Measurements from ENCODE around the gene NPHP4. TPM values are rescaled to one million over a fixed set of nuclear protein-coding genes. Genes with fewer than 3 reads are reported as not detected.

Gene NPHP4
- total RNA-seq, 1 donor from 2014 or later = 33.2 TPM

DNA sequence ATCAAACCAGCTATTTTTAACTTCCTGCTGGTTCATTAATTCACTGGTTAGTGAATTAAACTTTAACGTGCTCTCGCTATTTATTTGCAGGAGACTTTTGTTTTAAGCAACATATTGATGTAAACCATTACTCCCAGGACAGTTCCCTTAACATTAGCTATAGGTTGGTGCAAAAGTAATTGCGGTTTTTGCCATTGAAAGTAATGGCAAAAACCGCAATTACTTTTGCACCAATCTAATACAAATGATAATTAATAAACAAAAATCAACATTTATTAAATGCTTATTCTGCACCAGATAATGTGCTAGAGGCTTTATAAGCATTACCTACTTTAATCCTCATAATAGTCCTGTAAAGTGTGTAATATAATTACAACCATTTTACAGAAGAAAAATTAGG lies 176.5 kb downstream of the NPHP4 start:
- Mint-ChIP-seq H3K27me3 (ENCODE audit: low read depth) (peaks cover 23% of the 10 kb centered on the region), H3K9me3 (peaks cover 8% of the 10 kb centered on the region), H3K4me1 (no peaks in the 10 kb centered on the region), H3K4me3 (no peak overlapping the region), H3K36me3 (ENCODE audit: low read depth) (peaks cover 4% of the 10 kb centered on the region), H3K27ac (ENCODE audit: unreplicated experiment) (no peak overlapping the region)
- TF ChIP-seq, protein P1, sequence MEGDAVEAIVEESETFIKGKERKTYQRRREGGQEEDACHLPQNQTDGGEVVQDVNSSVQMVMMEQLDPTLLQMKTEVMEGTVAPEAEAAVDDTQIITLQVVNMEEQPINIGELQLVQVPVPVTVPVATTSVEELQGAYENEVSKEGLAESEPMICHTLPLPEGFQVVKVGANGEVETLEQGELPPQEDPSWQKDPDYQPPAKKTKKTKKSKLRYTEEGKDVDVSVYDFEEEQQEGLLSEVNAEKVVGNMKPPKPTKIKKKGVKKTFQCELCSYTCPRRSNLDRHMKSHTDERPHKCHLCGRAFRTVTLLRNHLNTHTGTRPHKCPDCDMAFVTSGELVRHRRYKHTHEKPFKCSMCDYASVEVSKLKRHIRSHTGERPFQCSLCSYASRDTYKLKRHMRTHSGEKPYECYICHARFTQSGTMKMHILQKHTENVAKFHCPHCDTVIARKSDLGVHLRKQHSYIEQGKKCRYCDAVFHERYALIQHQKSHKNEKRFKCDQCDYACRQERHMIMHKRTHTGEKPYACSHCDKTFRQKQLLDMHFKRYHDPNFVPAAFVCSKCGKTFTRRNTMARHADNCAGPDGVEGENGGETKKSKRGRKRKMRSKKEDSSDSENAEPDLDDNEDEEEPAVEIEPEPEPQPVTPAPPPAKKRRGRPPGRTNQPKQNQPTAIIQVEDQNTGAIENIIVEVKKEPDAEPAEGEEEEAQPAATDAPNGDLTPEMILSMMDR (conservative IDR thresholded peaks at IDR 0.05) = no peak
- DNase-seq (ENCODE audit: low read depth, low spot score) = no peak

DNA sequence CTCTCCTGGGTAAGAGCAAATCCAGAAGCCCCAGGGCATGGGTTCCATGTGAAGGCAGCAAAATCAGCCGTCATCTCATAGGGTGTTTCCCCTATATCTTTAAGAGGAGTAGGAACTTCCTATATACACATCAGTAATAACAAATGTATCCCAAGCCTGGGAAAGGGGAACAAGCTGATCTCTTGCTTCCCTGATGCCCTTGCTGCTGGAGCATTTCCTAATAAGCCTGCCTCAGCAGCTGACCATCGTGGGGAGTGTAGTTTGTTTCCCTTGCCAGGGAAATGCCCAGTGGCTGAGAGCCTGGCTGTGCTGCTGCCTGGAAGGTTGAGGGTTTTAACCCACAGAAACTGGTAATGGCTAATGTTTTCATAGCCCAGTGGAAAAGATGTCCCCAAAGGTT lies 177.0 kb downstream of the NPHP4 start:
- no peak overlapping the region for H3K4me3 Mint-ChIP-seq
- H3K27me3 Mint-ChIP-seq (ENCODE audit: low read depth) = peaks cover 23% of the 10 kb centered on the region
- H3K4me1 Mint-ChIP-seq = no peaks in the 10 kb centered on the region
- peaks cover 4% of the 10 kb centered on the region for H3K36me3 Mint-ChIP-seq (ENCODE audit: low read depth)
- TF ChIP-seq, protein P1 (conservative IDR thresholded peaks at IDR 0.05) = no peak
- DNase-seq (ENCODE audit: low read depth, low spot score) = no peak
- no peak overlapping the region for H3K27ac Mint-ChIP-seq (ENCODE audit: unreplicated experiment)
- H3K9me3 Mint-ChIP-seq = peaks cover 8% of the 10 kb centered on the region

- Mint-ChIP-seq H3K27ac (ENCODE audit: unreplicated experiment) (no peak overlapping the region), H3K9me3 (peaks cover 8% of the 10 kb centered on the region), H3K36me3 (ENCODE audit: low read depth) (peaks cover 4% of the 10 kb centered on the region), H3K4me1 (no peaks in the 10 kb centered on the region), H3K4me3 (no peak overlapping the region), H3K27me3 (ENCODE audit: low read depth) (peaks cover 23% of the 10 kb centered on the region)
- no peak for DNase-seq (ENCODE audit: low read depth, low spot score)
- TF ChIP-seq, protein P1 (conservative IDR thresholded peaks at IDR 0.05) = no peak
These were observed 178.1 kb downstream of the NPHP4 start for GRCh38 chr1:5814046-5814619.

DNA sequence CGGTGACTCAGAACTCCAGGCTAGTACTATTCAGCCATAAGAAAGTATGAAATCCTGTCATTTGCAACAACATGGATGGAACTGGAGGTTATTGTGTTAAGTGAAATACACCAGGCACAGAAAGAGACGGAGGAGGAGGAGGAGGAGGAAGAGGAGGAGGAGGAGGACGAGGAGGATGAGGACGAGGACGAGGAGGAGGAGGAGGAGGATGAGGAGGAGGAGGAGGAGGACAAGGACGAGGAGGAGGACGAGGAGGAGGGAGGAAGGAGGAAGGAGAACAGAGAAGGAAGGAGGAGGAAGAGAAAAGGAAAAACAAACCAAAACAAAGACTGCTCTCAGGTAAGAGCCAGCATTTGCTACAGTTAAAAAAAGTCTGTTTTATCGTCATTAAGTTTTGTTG lies 178.7 kb downstream of the NPHP4 start:
- H3K27ac Mint-ChIP-seq (ENCODE audit: unreplicated experiment) = no peak overlapping the region
- H3K4me3 Mint-ChIP-seq = no peak overlapping the region
- H3K36me3 Mint-ChIP-seq (ENCODE audit: low read depth) = peaks cover under 1% of the 10 kb centered on the region
- peaks cover 21% of the 10 kb centered on the region for H3K27me3 Mint-ChIP-seq (ENCODE audit: low read depth)
- TF ChIP-seq, protein P1 (conservative IDR thresholded peaks at IDR 0.05) = no peak
- no peaks in the 10 kb centered on the region for H3K4me1 Mint-ChIP-seq
- no peak for DNase-seq (ENCODE audit: low read depth, low spot score)
- H3K9me3 Mint-ChIP-seq = peaks cover 4% of the 10 kb centered on the region

Small RNA genes within 50 kb of the gene (microRNA-seq; reads per million reads assigned to microRNA genes)
- 1.8 reads per million for gene MIR4689

Other genes with a start within 250 kb of the NPHP4 start
- 8.3 and 9.0 TPM in 2 replicates for gene KCNAB2, start 53.5 kb upstream of the NPHP4 start, total RNA-seq
- gene CHD5, start 187.9 kb upstream of the NPHP4 start, total RNA-seq = 0.16 and 0.98 TPM in 2 replicates
- gene RPL22, start 207.2 kb upstream of the NPHP4 start, total RNA-seq = 479 and 516 TPM in 2 replicates
- gene RNF207, start 213.7 kb upstream of the NPHP4 start, total RNA-seq = 3.8 and 4.9 TPM in 2 replicates
- 85.4 and 92.8 TPM in 2 replicates for gene ICMT, start 243.5 kb upstream of the NPHP4 start, total RNA-seq

All from neural crest cell (in vitro differentiated cells).